ENCODE data around the gene PLCXD3.

PLCXD3 gene

DNA sequence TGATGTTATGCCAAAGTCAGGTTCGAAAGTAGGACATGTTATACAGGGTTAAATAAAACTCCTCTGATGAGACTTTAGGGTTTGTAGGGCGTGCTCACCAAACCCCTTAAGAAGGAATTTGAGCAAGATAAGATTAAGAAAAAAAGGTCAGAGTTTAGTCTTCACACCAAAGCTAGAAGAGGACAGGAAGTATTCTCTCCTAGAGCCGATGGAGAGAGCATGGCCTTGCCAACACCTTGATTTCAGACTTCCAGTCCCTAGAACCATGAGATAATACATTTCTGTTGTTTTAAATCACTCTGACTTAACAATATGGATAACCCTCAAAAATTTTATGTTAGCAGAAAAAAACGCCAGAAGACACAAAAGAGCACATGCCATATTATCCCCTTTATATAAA lies 16.3 kb upstream of the PLCXD3 start:
- Histone ChIP-seq H2AFZ (ENCODE audit: low read length) (no peak overlapping the region), H3F3A (ENCODE audit: low read depth) (no peaks in the 10 kb centered on the region), H3K4me1 (ENCODE audit: insufficient read depth, low read length, poor library complexity, severe bottlenecking) (no peaks in the 10 kb centered on the region), H3K9me2 (replicated peaks; ENCODE audit: low read depth, low read length) (no peaks in the 10 kb centered on the region), H3K4me3 (ENCODE audit: low read length, poor library complexity, severe bottlenecking) (no peak overlapping the region), H4K20me1 (ENCODE audit: insufficient read depth, low read length, poor library complexity, severe bottlenecking) (no peaks in the 10 kb centered on the region), H3K9me3 (ENCODE audit: insufficient read depth, low read depth, low read length) (no peaks in the 10 kb centered on the region), H3K4me2 (ENCODE audit: low read depth, low read length, poor library complexity, severe bottlenecking) (no peak overlapping the region), H3K36me3 (ENCODE audit: insufficient read depth, low read length) (no peaks in the 10 kb centered on the region), H3K9ac (ENCODE audit: low read depth, low read length, poor library complexity, severe bottlenecking) (no peak overlapping the region), H3K27me3 (ENCODE audit: insufficient read depth, low read length, poor library complexity, severe bottlenecking) (no peaks in the 10 kb centered on the region), H3K79me2 (ENCODE audit: insufficient read depth, low read length) (no peaks in the 10 kb centered on the region)
- TF ChIP-seq, protein P1, sequence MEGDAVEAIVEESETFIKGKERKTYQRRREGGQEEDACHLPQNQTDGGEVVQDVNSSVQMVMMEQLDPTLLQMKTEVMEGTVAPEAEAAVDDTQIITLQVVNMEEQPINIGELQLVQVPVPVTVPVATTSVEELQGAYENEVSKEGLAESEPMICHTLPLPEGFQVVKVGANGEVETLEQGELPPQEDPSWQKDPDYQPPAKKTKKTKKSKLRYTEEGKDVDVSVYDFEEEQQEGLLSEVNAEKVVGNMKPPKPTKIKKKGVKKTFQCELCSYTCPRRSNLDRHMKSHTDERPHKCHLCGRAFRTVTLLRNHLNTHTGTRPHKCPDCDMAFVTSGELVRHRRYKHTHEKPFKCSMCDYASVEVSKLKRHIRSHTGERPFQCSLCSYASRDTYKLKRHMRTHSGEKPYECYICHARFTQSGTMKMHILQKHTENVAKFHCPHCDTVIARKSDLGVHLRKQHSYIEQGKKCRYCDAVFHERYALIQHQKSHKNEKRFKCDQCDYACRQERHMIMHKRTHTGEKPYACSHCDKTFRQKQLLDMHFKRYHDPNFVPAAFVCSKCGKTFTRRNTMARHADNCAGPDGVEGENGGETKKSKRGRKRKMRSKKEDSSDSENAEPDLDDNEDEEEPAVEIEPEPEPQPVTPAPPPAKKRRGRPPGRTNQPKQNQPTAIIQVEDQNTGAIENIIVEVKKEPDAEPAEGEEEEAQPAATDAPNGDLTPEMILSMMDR (conservative IDR thresholded peaks at IDR 0.05; ENCODE audit: low read length) = no peak
- no peak for TF ChIP-seq EZH2phosphoT487 (IDR thresholded peaks at IDR 0.05; ENCODE audit: borderline replicate concordance)

DNA sequence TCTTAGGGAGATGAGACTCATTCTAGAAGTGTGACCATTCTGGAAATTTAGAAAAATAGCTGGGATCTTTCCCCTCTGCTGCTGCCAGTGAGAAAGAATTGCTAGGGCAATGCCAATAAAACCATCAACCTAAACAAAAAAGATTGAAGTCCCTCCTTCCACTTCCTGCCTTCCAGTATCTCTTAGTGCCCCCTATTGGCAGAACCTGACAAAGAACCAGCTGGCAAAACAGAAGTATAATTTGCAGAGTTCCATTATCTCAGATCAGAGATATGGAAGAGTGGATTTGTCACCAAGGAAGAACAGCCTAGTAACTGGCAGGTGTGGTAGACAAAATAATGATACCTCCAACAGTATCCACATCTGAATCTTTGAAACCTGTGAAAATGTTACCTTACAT lies 13.8 kb upstream of the PLCXD3 start:
- no peaks in the 10 kb centered on the region for H3K4me1 ChIP-seq (ENCODE audit: insufficient read depth, low read length, poor library complexity, severe bottlenecking)
- H3K27me3 ChIP-seq (ENCODE audit: insufficient read depth, low read length, poor library complexity, severe bottlenecking) = no peaks in the 10 kb centered on the region
- H3K9me3 ChIP-seq (ENCODE audit: insufficient read depth, low read depth, low read length) = no peaks in the 10 kb centered on the region
- H3K36me3 ChIP-seq (ENCODE audit: insufficient read depth, low read length) = no peaks in the 10 kb centered on the region
- no peak overlapping the region for H3K4me3 ChIP-seq (ENCODE audit: low read length, poor library complexity, severe bottlenecking)
- no peaks in the 10 kb centered on the region for H3F3A ChIP-seq (ENCODE audit: low read depth)
- H4K20me1 ChIP-seq (ENCODE audit: insufficient read depth, low read length, poor library complexity, severe bottlenecking) = no peaks in the 10 kb centered on the region
- no peak overlapping the region for H3K4me2 ChIP-seq (ENCODE audit: low read depth, low read length, poor library complexity, severe bottlenecking)
- no peak overlapping the region for H2AFZ ChIP-seq (ENCODE audit: low read length)
- no peaks in the 10 kb centered on the region for H3K79me2 ChIP-seq (ENCODE audit: insufficient read depth, low read length)
- no peak for TF ChIP-seq EZH2phosphoT487 (IDR thresholded peaks at IDR 0.05; ENCODE audit: borderline replicate concordance)
- TF ChIP-seq, protein P1 (conservative IDR thresholded peaks at IDR 0.05; ENCODE audit: low read length) = peak; percentile 60
- H3K9ac ChIP-seq (ENCODE audit: low read depth, low read length, poor library complexity, severe bottlenecking) = no peak overlapping the region
- no peaks in the 10 kb centered on the region for H3K9me2 ChIP-seq (replicated peaks; ENCODE audit: low read depth, low read length)

DNA sequence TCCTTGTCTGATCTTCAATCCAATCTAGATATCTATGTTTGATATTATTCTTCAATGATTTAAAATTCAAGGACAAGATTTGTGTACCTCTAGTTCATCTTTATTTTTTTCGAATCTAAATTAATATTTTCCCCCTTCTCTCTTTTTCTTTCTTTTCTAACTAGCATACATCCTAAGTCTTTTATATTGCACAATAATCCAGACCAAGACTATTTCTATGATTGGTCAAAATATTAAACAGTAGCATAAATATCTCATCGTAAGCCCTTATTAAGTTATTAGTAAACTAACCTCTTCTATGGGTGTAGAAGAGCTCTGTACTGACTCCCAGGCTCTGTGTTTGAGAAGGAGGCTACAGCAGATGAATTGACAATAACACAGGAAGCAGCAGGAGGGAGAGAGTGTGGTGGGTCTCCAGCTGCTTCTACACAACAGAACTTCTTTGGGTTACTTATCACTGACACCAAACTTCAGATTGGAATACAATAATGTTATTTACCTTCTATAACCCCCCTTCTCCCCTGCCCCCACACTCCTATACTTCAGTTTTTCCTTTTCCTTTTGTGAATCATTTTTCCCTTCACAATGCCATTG lies 11.9 kb upstream of the PLCXD3 start:
- no peaks in the 10 kb centered on the region for H3K4me1 ChIP-seq (ENCODE audit: insufficient read depth, low read length, poor library complexity, severe bottlenecking)
- H3K4me3 ChIP-seq (ENCODE audit: low read length, poor library complexity, severe bottlenecking) = no peak overlapping the region
- no peaks in the 10 kb centered on the region for H3K36me3 ChIP-seq (ENCODE audit: insufficient read depth, low read length)
- no peaks in the 10 kb centered on the region for H3K9me2 ChIP-seq (replicated peaks; ENCODE audit: low read depth, low read length)
- no peak for TF ChIP-seq EZH2phosphoT487 (IDR thresholded peaks at IDR 0.05; ENCODE audit: borderline replicate concordance)
- TF ChIP-seq, protein P1 (conservative IDR thresholded peaks at IDR 0.05; ENCODE audit: low read length) = no peak
- H3F3A ChIP-seq (ENCODE audit: low read depth) = no peaks in the 10 kb centered on the region
- H4K20me1 ChIP-seq (ENCODE audit: insufficient read depth, low read length, poor library complexity, severe bottlenecking) = no peaks in the 10 kb centered on the region
- H3K79me2 ChIP-seq (ENCODE audit: insufficient read depth, low read length) = no peaks in the 10 kb centered on the region
- H3K4me2 ChIP-seq (ENCODE audit: low read depth, low read length, poor library complexity, severe bottlenecking) = no peak overlapping the region
- H3K9ac ChIP-seq (ENCODE audit: low read depth, low read length, poor library complexity, severe bottlenecking) = no peak overlapping the region
- H3K9me3 ChIP-seq (ENCODE audit: insufficient read depth, low read depth, low read length) = no peaks in the 10 kb centered on the region
- H3K27me3 ChIP-seq (ENCODE audit: insufficient read depth, low read length, poor library complexity, severe bottlenecking) = no peaks in the 10 kb centered on the region
- no peak overlapping the region for H2AFZ ChIP-seq (ENCODE audit: low read length)
